GM18861 (cell line): ENCODE measurements around the gene SPNS2.

ENCODE experiments used
- ATAC-seq: cut with Tn5 transposase; IDR thresholded peaks from one replicate; pipeline ENCODE4 v1.9.1; 2021; ENCODE audit not compliant: unreplicated experiment

SPNS2 gene

GRCh38 chr17:4520060-4520893 lies 21.6 kb downstream of the SPNS2 start:
- ATAC-seq: no peak

- no peak for ATAC-seq
Measured at GRCh38 chr17:4520894-4521600, 22.4 kb downstream of the SPNS2 start.

- no peak for ATAC-seq
Measured at GRCh38 chr17:4522661-4523060, 24.0 kb downstream of the SPNS2 start.

- ATAC-seq: no peak
Measured at GRCh38 chr17:4523946-4524345, 25.3 kb downstream of the SPNS2 start.

GRCh38 chr17:4525691-4526397 lies 27.2 kb downstream of the SPNS2 start:
- no peak for ATAC-seq

GRCh38 chr17:4527134-4527533 lies 28.5 kb downstream of the SPNS2 start:
- ATAC-seq: no peak

- no peak for ATAC-seq
Measured at GRCh38 chr17:4527566-4528125, 29.0 kb downstream of the SPNS2 start.

GRCh38 chr17:4529533-4530152 lies 31.0 kb downstream of the SPNS2 start:
- no peak for ATAC-seq

GRCh38 chr17:4530799-4531730 lies 32.4 kb downstream of the SPNS2 start:
- ATAC-seq: no peak

GRCh38 chr17:4531988-4532736 lies 33.5 kb downstream of the SPNS2 start:
- no peak for ATAC-seq

GRCh38 chr17:4532860-4533522 lies 34.3 kb downstream of the SPNS2 start:
- ATAC-seq: no peak

GRCh38 chr17:4533523-4534504 lies 35.1 kb downstream of the SPNS2 start:
- no peak for ATAC-seq

GRCh38 chr17:4534515-4534914 lies 35.8 kb downstream of the SPNS2 start:
- ATAC-seq: no peak

- no peak for ATAC-seq
Measured at GRCh38 chr17:4534928-4535666, 36.4 kb downstream of the SPNS2 start.

GRCh38 chr17:4535667-4536258 lies 37.1 kb downstream of the SPNS2 start:
- no peak for ATAC-seq

- no peak for ATAC-seq
Measured at GRCh38 chr17:4536259-4536741, 37.6 kb downstream of the SPNS2 start.
